Motor neuron (in vitro differentiated cells): ENCODE data around the gene SGSM1. TPM values are rescaled to one million over a fixed set of nuclear protein-coding genes. Genes with fewer than 3 reads are reported as not detected.

Experiments
- ATAC-seq, 8 experiments: fragments of 200-7000 bp; cut with Tn5 transposase; replicated peaks in 6 of 8; 2 replicates each; pipeline ENCODE4 v1.8.0; 2021; ENCODE audit warnings: mild to moderate bottlenecking in 8 of 8, moderate library complexity in 8 of 8
- H3K27ac ChIP-seq, 2 donors: fragments of 250-450 bp; sonication (Bioruptor Pico); 2 replicates each; pipeline ENCODE4 v1.9.0; 2021; ENCODE audit warnings: antibody characterized with exemption in 2 of 2, mild to moderate bottlenecking in 2 of 2, moderate library complexity in 1 of 2
- H3K4me1 ChIP-seq, 2 donors: fragments of 250-450 bp; sonication (Bioruptor Pico); replicated peaks in 1 of 2; 2 replicates each; pipeline ENCODE4 v1.6.1; 2021; ENCODE audit warnings: antibody characterized with exemption in 2 of 2, mild to moderate bottlenecking in 2 of 2, moderate library complexity in 1 of 2
- H3K4me3 ChIP-seq, 5 donors: fragments of 250-450 bp; sonication (Bioruptor Pico); 2 replicates each; pipeline ENCODE4 v1.9.0; 2021; ENCODE audit warnings: antibody characterized with exemption in 5 of 5, mild to moderate bottlenecking in 5 of 5, moderate library complexity in 4 of 5
- WGBS, 10 experiments: fragments of 450-650 bp; shearing (Covaris generic); methylation state at CpG; one replicate each; pipeline ENCODE4 v1.0.0; 2022; 5-methylcytosine and 5-hydroxymethylcytosine counted together
- in situ Hi-C, 9 experiments: fragments of 400-800 bp; cut with MboI; loops; one replicate each; pipeline ENCODE4 v1.15.0; 2021; ENCODE audit warnings: low sequenced_read_pairs in 9 of 9, low pct_unique_long_range_greater_than_20kb in 2 of 9; ENCODE audit not compliant: unreplicated experiment in 9 of 9
- total RNA-seq, 8 experiments: library from RNA; unstranded; fragments of 300-600 nt; gene quantifications; 2 replicates each; pipeline versions ENCODE4 v1.2.3 to v1.2.4, GENCODE V29; 2022

SGSM1 gene
- total RNA-seq, 8 experiments from 2014 or later = 0.07 to 6.8 (median 2.2) TPM; not detected in 1

- no peak overlapping the region for H3K27ac ChIP-seq
- in situ Hi-C loops = no loop called here
- no peak overlapping the region for H3K4me3 ChIP-seq
- 20 to 90% (median 65%) methylated on average over 1 to 10 of the region's 13 CpGs for WGBS, 10 experiments
- peaks cover 14 to 15% of the 10 kb centered on the region in 2 donors for H3K4me1 ChIP-seq
- ATAC-seq = no peak
Observed at GRCh38 chr22:24812950-24813775, 7.2 kb downstream of the SGSM1 start.

DNA sequence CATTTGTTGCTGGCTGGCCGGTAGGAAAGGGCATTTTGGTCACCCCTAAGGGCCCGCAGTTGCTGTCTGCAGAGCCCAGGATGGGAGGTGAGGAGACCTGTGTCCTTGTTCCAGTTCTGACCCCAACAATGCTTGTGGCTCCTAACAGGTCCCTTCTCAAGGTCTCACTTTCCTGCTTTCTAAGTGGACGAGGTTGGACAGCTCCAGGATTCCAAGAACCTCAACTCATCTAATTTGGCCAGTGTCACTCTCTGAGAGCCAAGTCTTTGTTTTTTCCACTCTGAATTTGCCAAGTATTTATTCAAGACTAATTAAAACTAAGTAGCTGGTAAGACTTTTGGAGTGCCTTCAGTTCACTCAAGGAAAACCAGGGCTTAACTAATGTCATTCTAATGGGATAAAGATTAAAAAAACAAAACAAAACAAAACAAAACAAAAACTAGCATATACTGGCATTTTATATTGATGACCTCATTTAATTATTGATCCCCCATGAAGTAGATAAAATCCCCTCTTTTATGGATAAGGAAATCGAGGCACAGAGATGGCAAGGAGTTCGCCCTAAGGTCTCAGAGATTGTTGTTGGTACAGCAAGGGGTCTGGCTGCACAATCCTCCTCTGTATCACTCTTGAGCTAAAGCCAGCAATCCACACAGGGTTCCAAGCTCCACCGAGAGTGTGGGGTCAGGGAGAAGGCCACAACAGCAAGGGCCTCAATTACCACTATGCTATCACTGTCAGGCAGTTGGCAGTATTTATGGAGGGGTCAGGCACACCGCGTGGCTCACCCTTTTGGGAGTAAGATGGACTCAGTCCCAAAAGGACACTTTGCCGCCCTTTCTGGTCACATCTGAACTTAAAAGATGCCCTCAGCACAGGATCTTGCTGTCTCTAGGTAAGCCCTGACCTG, 8.1 kb downstream of the SGSM1 start:
- H3K4me3 ChIP-seq = no peak overlapping the region
- in situ Hi-C loops = no loop called here
- 0 to 85% (median 55%) methylated on average over 1 to 8 of the region's 9 CpGs; no CpG with 5 or more reads in 2 of the 10 experiments for WGBS, 10 experiments
- H3K27ac ChIP-seq = no peak overlapping the region
- peaks cover 14 to 15% of the 10 kb centered on the region in 2 donors for H3K4me1 ChIP-seq
- no peak for ATAC-seq

DNA sequence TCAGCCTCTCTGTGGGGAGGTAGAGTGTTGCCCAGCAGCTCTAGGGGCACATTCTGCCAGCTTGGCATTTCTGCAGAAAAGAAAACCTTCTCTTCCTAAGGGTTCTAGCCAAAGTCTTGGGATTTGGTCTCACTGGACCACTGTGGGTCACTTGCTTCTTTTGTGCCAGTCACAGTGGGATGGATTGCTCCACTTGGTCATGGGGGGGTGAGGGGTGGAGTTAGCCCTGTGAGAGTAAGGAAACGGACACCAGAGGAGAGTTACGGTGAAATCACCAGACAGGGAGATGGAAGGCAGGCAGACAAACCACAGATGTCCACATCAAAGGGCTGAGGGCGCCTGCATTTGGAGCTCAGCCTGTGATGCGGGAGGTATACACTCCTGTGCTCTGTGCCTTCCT, 10.8 kb downstream of the SGSM1 start:
- peak in 2 of 8 experiments; percentile 46 to 59 for ATAC-seq
- in situ Hi-C loops = no loop called here
- no peak overlapping the region for H3K27ac ChIP-seq
- 0 to 100% (median 40%) methylated on average over 1 to 3 of the region's 4 CpGs; no CpG with 5 or more reads in 4 of the 10 experiments for WGBS, 10 experiments
- H3K4me1 ChIP-seq = no peaks in the 10 kb centered on the region
- H3K4me3 ChIP-seq = no peak overlapping the region

DNA sequence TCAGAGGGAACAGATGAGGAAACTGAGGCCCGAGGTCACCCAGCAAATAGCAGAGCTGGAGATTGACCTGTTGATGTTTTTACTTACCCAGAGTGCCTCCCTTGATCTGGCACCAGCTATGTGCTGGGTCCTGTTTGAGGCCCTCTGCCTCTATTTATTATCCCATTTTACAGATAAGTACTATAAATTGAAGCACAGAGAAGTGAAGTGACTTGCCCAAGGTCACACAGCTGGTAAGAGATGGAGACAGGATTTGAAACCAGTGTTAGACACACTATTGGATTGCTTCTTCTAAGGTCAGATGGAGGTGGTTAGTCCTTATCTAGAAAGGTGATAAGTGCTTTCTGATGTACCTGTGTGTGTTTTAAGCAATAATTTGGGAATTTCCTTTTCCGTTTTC, 13.5 kb downstream of the SGSM1 start:
- 0 to 100% (median 25%) methylated on average over 1 to 2 of the region's 2 CpGs; no CpG with 5 or more reads in 3 of the 10 experiments for WGBS, 10 experiments
- Histone ChIP-seq H3K4me1 (no peaks in the 10 kb centered on the region), H3K4me3 (no peak overlapping the region), H3K27ac (no peak overlapping the region)
- no peak for ATAC-seq
- in situ Hi-C loops = no loop called here

DNA sequence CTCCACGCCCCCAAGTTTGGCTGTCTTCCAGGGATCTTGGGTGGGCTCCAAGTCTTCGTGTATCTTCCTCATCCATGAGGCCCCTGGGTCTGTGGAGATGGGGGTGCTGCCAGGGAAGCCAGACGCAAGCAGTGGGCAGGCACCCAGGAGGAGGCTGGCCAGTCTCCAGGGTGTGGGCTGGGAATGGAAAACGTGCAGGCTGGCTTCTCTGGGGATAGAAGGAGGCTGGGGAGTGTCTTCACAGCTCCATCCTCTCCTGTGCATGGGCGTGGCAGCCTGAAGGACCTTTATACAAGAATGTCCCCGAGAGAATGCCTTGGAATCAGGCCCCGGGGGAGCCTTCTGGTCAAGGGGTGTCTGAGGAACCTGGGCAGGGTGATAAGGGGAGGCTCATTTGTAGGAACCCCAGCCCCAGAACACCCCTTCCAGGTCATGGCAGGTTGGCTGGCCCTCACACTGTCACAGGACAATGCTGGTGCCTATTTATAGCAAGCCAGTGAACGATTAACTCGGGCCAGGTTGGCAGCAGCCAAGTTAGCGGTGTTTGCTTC, 14.0 kb downstream of the SGSM1 start:
- Histone ChIP-seq H3K4me3 (no peak overlapping the region), H3K27ac (no peak overlapping the region), H3K4me1 (no peaks in the 10 kb centered on the region)
- 0 to 83% (median 34%) methylated on average over 1 to 6 of the region's 10 CpGs; no CpG with 5 or more reads in 3 of the 10 experiments for WGBS, 10 experiments
- ATAC-seq = peak in 3 of 8 experiments; percentile 10 to 76 (median 40)
- in situ Hi-C loops = no loop called here

- no peak for ATAC-seq
- H3K4me1 ChIP-seq = no peaks in the 10 kb centered on the region
- in situ Hi-C loops = no loop called here
- no peak overlapping the region for H3K27ac ChIP-seq
- H3K4me3 ChIP-seq = no peak overlapping the region
- WGBS, 10 experiments = 10 to 52% (median 35%) methylated on average over 1 to 2 of the region's 2 CpGs; no CpG with 5 or more reads in 5 of the 10 experiments
Observed at GRCh38 chr22:24822471-24822870, 16.5 kb downstream of the SGSM1 start.

DNA sequence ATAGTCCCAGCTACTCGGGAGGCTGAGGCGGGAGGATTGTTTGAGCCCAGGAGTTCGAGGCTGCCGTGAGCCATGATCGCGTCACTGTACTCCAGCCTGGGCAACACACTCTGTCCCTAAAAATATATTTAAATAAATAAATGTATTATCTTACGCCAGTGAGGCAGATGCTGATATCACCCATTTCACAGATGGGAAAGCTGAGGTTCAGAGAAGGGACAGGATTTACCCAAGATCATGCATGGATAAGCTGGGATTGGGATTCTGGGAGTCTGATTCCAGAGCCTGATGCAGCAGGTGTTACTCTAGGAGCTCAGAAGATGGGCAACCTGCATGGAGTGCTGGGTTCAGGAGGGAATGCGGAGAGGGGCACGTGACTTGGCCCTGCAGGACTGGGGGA, 17.8 kb downstream of the SGSM1 start:
- no peak for ATAC-seq
- Histone ChIP-seq H3K4me1 (no peaks in the 10 kb centered on the region), H3K4me3 (no peak overlapping the region), H3K27ac (no peak overlapping the region)
- WGBS, 10 experiments = 58 to 100% (median 88%) methylated on average over 1 to 7 of the region's 9 CpGs; no CpG with 5 or more reads in 2 of the 10 experiments
- in situ Hi-C loops = no loop called here

DNA sequence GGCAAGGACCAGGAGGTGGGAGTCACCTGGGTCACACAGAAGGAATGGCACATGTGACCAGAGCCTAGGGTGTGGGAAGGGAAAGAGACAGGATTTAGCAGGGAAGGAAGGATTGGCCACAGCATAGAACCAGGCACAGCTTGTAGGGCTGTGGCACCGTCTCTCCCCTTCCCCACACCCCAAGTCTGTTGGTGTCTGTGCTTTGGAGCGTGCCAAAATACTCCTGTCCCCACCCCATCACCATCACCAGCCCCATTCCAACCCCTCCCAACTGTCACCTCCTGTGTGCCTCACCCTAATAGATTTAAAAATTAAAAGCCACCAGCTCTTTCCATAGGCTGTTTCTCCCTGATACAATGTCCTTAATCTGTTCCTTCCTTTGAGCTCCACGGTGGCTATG, 18.2 kb downstream of the SGSM1 start:
- WGBS, 10 experiments = 0 to 40% (median 20%) methylated on average over 1 to 3 of the region's 3 CpGs; no CpG with 5 or more reads in 3 of the 10 experiments
- Histone ChIP-seq H3K4me1 (no peaks in the 10 kb centered on the region), H3K4me3 (no peak overlapping the region), H3K27ac (no peak overlapping the region)
- in situ Hi-C loops = no loop called here
- no peak for ATAC-seq

DNA sequence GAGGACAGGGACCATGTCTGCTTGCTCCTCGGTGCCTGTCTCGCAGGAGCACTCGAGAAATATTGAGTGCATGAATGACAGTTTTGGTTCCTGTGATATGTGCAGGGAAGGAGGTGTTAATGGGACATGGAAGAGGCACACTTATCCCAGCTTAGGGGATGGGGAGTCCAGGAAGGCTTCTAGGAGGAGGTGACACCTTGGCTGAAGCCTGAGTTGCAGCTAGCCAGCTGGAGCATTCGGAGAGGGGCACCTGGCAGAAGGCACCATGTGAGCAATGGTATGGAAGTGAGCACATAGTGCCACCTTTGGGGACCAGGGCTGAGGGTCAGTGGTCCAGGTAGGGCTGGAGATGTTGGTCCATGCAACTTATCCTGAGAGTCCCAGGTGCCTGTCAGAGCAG, 18.9 kb downstream of the SGSM1 start:
- Histone ChIP-seq H3K4me1 (no peaks in the 10 kb centered on the region), H3K27ac (no peak overlapping the region)

DNA sequence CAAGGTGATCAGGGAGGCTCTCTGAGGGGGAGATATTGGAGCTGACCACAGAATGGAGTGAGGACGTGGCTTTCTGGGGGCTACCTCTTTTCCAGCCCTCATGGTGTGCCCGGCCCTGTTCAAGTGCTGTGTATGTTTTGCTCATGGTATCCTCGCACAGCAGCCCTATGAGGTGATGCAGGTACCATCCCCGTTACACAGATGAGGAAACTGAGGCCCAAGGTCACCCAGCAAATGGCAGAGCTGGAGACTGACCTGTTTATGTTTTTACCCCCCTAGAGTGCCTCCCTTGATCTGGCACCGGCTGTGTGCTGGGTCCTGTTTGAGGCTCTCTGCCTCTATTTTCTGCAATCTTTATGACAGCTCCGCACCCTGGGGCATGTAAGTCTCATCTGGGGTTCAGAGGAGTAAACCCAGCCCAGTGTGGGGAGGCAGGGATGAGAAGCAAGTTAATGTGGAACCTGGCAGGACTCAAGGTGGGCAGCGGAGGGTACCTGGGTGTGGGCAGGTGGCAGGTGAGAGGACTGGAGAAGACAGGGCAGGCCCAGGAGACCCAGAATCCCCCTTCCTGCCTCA, 20.8 kb downstream of the SGSM1 start:
- Histone ChIP-seq H3K4me1 (no peaks in the 10 kb centered on the region), H3K4me3 (no peak overlapping the region), H3K27ac (no peak overlapping the region)
- ATAC-seq = no peak
- in situ Hi-C loops = no loop called here
- WGBS, 10 experiments = 15 to 100% (median 79%) methylated on average over 1 to 3 of the region's 7 CpGs; no CpG with 5 or more reads in 4 of the 10 experiments

More for the DNA sequence above, 18.9 kb downstream of the SGSM1 start:
- no peak overlapping the region for H3K4me3 ChIP-seq
- ATAC-seq = no peak
- in situ Hi-C loops = no loop called here
- 0 to 93% (median 43%) methylated on average over 1 to 3 of the region's 4 CpGs; no CpG with 5 or more reads in 3 of the 10 experiments for WGBS, 10 experiments

- in situ Hi-C loops = no loop called here
- H3K27ac ChIP-seq = no peak overlapping the region
- H3K4me3 ChIP-seq = no peak overlapping the region
- H3K4me1 ChIP-seq = no peaks in the 10 kb centered on the region
- WGBS, 10 experiments = 96% methylated on average over 4 of the region's 9 CpGs; no CpG with 5 or more reads in 9 of the 10 experiments
- peak in 1 of 8 experiments; percentile 21 for ATAC-seq
Observed at GRCh38 chr22:24827296-24827695, 21.3 kb downstream of the SGSM1 start.

GRCh38 chr22:24830205-24830979, 24.4 kb downstream of the SGSM1 start:
- WGBS, 10 experiments = 0 to 83% (median 32%) methylated on average over 1 to 6 of the region's 7 CpGs; no CpG with 5 or more reads in 5 of the 10 experiments
- no peaks in the 10 kb centered on the region for H3K4me1 ChIP-seq
- H3K27ac ChIP-seq = no peak overlapping the region
- H3K4me3 ChIP-seq = no peak overlapping the region
- in situ Hi-C loops = no loop called here
- no peak for ATAC-seq
